Measurements from ENCODE around the gene MMP2.

Gene MMP2

DNA sequence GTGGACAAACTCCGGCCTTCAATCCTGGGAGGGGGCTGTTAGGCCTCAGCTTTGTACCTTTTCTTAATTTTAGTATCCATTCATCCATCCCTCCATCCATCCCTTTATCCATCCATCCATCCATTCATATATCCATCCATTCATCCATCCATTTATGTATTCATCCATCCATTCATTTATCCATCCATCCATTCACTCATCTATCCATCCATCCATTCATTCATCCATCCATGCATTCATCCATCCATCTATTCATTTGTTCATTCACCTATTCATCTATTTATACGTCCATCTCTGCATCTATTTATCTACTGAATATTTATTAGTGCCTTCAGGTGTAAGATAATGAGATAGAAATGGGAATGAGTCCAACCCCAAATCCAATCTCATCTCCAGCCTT is 26.0 kb upstream of the MMP2 start:
- no peak overlapping the region for H3K9ac ChIP-seq
- no peaks in the 10 kb centered on the region for H3K4me1 ChIP-seq (ENCODE audit: low read depth, poor library complexity, severe bottlenecking)
- no peak overlapping the region for H3K4me2 ChIP-seq
- H4K20me1 ChIP-seq (ENCODE audit: insufficient read depth) = no peaks in the 10 kb centered on the region
- H2AFZ ChIP-seq (ENCODE audit: low read depth) = no peak overlapping the region
- H3K27me3 ChIP-seq (ENCODE audit: insufficient read depth, low read depth) = no peaks in the 10 kb centered on the region
- H3K4me3 ChIP-seq (IDR thresholded peaks at IDR 0.05; ENCODE audit: insufficient read depth, low read depth, low read length) = no peak overlapping the region
- H3K79me2 ChIP-seq (ENCODE audit: insufficient read depth, low read depth) = no peaks in the 10 kb centered on the region
- H3K27ac ChIP-seq = no peak overlapping the region
- no peaks in the 10 kb centered on the region for H3K36me3 ChIP-seq (ENCODE audit: insufficient read depth)
- TF ChIP-seq, protein P1, sequence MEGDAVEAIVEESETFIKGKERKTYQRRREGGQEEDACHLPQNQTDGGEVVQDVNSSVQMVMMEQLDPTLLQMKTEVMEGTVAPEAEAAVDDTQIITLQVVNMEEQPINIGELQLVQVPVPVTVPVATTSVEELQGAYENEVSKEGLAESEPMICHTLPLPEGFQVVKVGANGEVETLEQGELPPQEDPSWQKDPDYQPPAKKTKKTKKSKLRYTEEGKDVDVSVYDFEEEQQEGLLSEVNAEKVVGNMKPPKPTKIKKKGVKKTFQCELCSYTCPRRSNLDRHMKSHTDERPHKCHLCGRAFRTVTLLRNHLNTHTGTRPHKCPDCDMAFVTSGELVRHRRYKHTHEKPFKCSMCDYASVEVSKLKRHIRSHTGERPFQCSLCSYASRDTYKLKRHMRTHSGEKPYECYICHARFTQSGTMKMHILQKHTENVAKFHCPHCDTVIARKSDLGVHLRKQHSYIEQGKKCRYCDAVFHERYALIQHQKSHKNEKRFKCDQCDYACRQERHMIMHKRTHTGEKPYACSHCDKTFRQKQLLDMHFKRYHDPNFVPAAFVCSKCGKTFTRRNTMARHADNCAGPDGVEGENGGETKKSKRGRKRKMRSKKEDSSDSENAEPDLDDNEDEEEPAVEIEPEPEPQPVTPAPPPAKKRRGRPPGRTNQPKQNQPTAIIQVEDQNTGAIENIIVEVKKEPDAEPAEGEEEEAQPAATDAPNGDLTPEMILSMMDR (conservative IDR thresholded peaks at IDR 0.05; ENCODE audit: low read depth, low read length) = no peak

GRCh38 chr16:55453909-55454308 is 25.1 kb upstream of the MMP2 start:
- H3K79me2 ChIP-seq (ENCODE audit: insufficient read depth, low read depth) = no peaks in the 10 kb centered on the region
- no peaks in the 10 kb centered on the region for H4K20me1 ChIP-seq (ENCODE audit: insufficient read depth)
- H3K9ac ChIP-seq = no peak overlapping the region
- H3K4me3 ChIP-seq (IDR thresholded peaks at IDR 0.05; ENCODE audit: insufficient read depth, low read depth, low read length) = no peak overlapping the region
- no peaks in the 10 kb centered on the region for H3K36me3 ChIP-seq (ENCODE audit: insufficient read depth)
- TF ChIP-seq, protein P1 (conservative IDR thresholded peaks at IDR 0.05; ENCODE audit: low read depth, low read length) = no peak
- H3K27me3 ChIP-seq (ENCODE audit: insufficient read depth, low read depth) = no peaks in the 10 kb centered on the region
- H3K4me2 ChIP-seq = no peak overlapping the region
- H3K27ac ChIP-seq = no peak overlapping the region
- H2AFZ ChIP-seq (ENCODE audit: low read depth) = no peak overlapping the region
- H3K4me1 ChIP-seq (ENCODE audit: low read depth, poor library complexity, severe bottlenecking) = no peaks in the 10 kb centered on the region

- Histone ChIP-seq H4K20me1 (ENCODE audit: insufficient read depth) (no peaks in the 10 kb centered on the region), H3K36me3 (ENCODE audit: insufficient read depth) (no peaks in the 10 kb centered on the region), H3K4me1 (ENCODE audit: low read depth, poor library complexity, severe bottlenecking) (no peaks in the 10 kb centered on the region), H3K27ac (no peak overlapping the region), H3K79me2 (ENCODE audit: insufficient read depth, low read depth) (no peaks in the 10 kb centered on the region), H3K4me2 (no peak overlapping the region), H3K27me3 (ENCODE audit: insufficient read depth, low read depth) (no peaks in the 10 kb centered on the region), H3K9ac (no peak overlapping the region), H2AFZ (ENCODE audit: low read depth) (no peak overlapping the region), H3K4me3 (IDR thresholded peaks at IDR 0.05; ENCODE audit: insufficient read depth, low read depth, low read length) (no peak overlapping the region)
- TF ChIP-seq, protein P1 (conservative IDR thresholded peaks at IDR 0.05; ENCODE audit: low read depth, low read length) = no peak
Observed at GRCh38 chr16:55454861-55455260, 24.1 kb upstream of the MMP2 start.

DNA sequence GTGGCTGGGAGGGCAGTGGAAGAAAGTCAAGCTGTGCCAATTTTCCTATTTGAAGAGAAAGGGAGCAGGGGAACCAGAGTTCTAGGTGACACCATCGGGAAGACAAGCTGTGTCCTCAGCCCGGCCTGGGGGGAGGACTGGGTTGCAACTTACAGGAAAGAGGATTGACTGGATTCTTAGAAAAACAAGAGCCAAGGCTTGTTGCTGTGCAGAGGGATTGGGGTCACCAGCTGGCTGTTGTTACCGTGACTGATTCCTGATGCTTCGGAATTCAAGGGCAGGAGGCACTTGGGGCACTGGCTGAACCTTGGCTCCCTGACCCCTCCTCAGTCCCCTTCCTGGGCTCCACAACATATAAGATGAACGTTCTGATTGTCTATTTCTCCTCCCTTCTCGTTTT is 16.8 kb upstream of the MMP2 start:
- Histone ChIP-seq H3K4me1 (ENCODE audit: low read depth, poor library complexity, severe bottlenecking) (no peaks in the 10 kb centered on the region), H3K9ac (no peak overlapping the region), H3K79me2 (ENCODE audit: insufficient read depth, low read depth) (no peaks in the 10 kb centered on the region), H2AFZ (ENCODE audit: low read depth) (no peak overlapping the region), H3K4me3 (IDR thresholded peaks at IDR 0.05; ENCODE audit: insufficient read depth, low read depth, low read length) (no peak overlapping the region), H4K20me1 (ENCODE audit: insufficient read depth) (no peaks in the 10 kb centered on the region), H3K27ac (no peak overlapping the region), H3K27me3 (ENCODE audit: insufficient read depth, low read depth) (no peaks in the 10 kb centered on the region), H3K4me2 (no peak overlapping the region), H3K36me3 (ENCODE audit: insufficient read depth) (no peaks in the 10 kb centered on the region)
- TF ChIP-seq, protein P1 (conservative IDR thresholded peaks at IDR 0.05; ENCODE audit: low read depth, low read length) = no peak
